ENCODE results near the gene PFKFB3.
"Not testable (repeated sequence)": the region's sequence is repeated elsewhere in the genome, so short reads cannot be mapped to it uniquely, and the experiment has no call there.

The PFKFB3 gene

GRCh38 chr10:6202684-6203330 is at the start of gene PFKFB3:
TSS of gene PFKFB3 (plus strand) at chr10:6202932. CDS start at chr10:6203261, 329 bp downstream.
- DNase-seq = peak; percentile 78

GRCh38 chr10:6153845-6154244 is 48.9 kb upstream of the PFKFB3 start:
- DNase-seq = no peak

- no peak for DNase-seq
These were observed 48.2 kb upstream of the PFKFB3 start for GRCh38 chr10:6154566-6154965.

- DNase-seq = no peak
These were observed 44.5 kb upstream of the PFKFB3 start for GRCh38 chr10:6158276-6158675.

GRCh38 chr10:6161921-6162320 is 40.8 kb upstream of the PFKFB3 start:
- DNase-seq = no peak

- no peak for DNase-seq
These were observed 40.0 kb upstream of the PFKFB3 start for GRCh38 chr10:6162589-6163356.

GRCh38 chr10:6163364-6164270 is 39.1 kb upstream of the PFKFB3 start:
- peak; percentile 84 for DNase-seq

- DNase-seq = no peak
These were observed 38.2 kb upstream of the PFKFB3 start for GRCh38 chr10:6164271-6165095.

GRCh38 chr10:6165221-6165725 is 37.5 kb upstream of the PFKFB3 start:
- no peak for DNase-seq

- not testable (repeated sequence) for DNase-seq
These were observed 36.8 kb upstream of the PFKFB3 start for GRCh38 chr10:6165933-6166332.

- no peak for DNase-seq
These were observed 35.3 kb upstream of the PFKFB3 start for GRCh38 chr10:6167456-6167855.

- no peak for DNase-seq
These were observed 34.6 kb upstream of the PFKFB3 start for GRCh38 chr10:6168084-6168483.

- DNase-seq = no peak
These were observed 32.1 kb upstream of the PFKFB3 start for GRCh38 chr10:6170638-6171037.

GRCh38 chr10:6171881-6172695 is 30.6 kb upstream of the PFKFB3 start:
- no peak for DNase-seq

- DNase-seq = no peak
These were observed 29.5 kb upstream of the PFKFB3 start for GRCh38 chr10:6173203-6173602.

GRCh38 chr10:6174201-6174874 is 28.4 kb upstream of the PFKFB3 start:
- no peak for DNase-seq

GRCh38 chr10:6175329-6176055 is 27.2 kb upstream of the PFKFB3 start:
- DNase-seq = no peak

- no peak for DNase-seq
These were observed 26.0 kb upstream of the PFKFB3 start for GRCh38 chr10:6176691-6177231.

GRCh38 chr10:6177880-6178281 is 24.9 kb upstream of the PFKFB3 start:
- DNase-seq = no peak

GRCh38 chr10:6178581-6178980 is 24.2 kb upstream of the PFKFB3 start:
- DNase-seq = no peak

Measured in NCI-H345 (cell line).